BLaER1 (cell line): ENCODE data around the gene BANP.

ENCODE experiments used
- H3K27ac ChIP-seq: shearing (Covaris generic); formaldehyde crosslinking; 2 replicates; pipeline ENCODE4 v1.8.1; 2022
- H3K27me3 ChIP-seq: shearing (Covaris generic); formaldehyde crosslinking; 2 replicates; pipeline ENCODE4 v1.8.1; 2022
- H3K36me3 ChIP-seq: shearing (Covaris generic); formaldehyde crosslinking; 2 replicates; pipeline ENCODE4 v1.8.1; 2022
- H3K4me1 ChIP-seq: shearing (Covaris generic); formaldehyde crosslinking; 2 replicates; pipeline ENCODE4 v1.8.1; 2022
- H3K4me2 ChIP-seq: shearing (Covaris generic); formaldehyde crosslinking; 2 replicates; pipeline ENCODE4 v1.8.1; 2022
- H3K4me3 ChIP-seq: shearing (Covaris generic); formaldehyde crosslinking; 2 replicates; pipeline ENCODE4 v1.8.1; 2022
- H3K9ac ChIP-seq: shearing (Covaris generic); formaldehyde crosslinking; 2 replicates; pipeline ENCODE4 v1.8.1; 2022
- H3K9me3 ChIP-seq: shearing (Covaris generic); formaldehyde crosslinking; 2 replicates; pipeline ENCODE4 v1.8.1; 2022
- H4K20me1 ChIP-seq: shearing (Covaris generic); formaldehyde crosslinking; 2 replicates; pipeline ENCODE4 v1.8.1; 2022
- Cebpa-rat ChIP-seq: shearing (Covaris generic); IDR thresholded peaks from 2 replicates; pipeline ENCODE4 v1.8.1; 2022

Gene BANP

GRCh38 chr16:88004391-88004790 is 53.2 kb downstream of the BANP start:
- no peak overlapping the region for H3K9ac ChIP-seq
- no peaks in the 10 kb centered on the region for H3K9me3 ChIP-seq
- H3K4me2 ChIP-seq = no peak overlapping the region
- no peaks in the 10 kb centered on the region for H3K27me3 ChIP-seq
- peaks cover 72% of the 10 kb centered on the region for H3K36me3 ChIP-seq
- no peak for TF ChIP-seq Cebpa-rat
- H3K4me3 ChIP-seq = no peak overlapping the region
- H4K20me1 ChIP-seq = peaks cover 33% of the 10 kb centered on the region
- H3K27ac ChIP-seq = no peak overlapping the region
- no peaks in the 10 kb centered on the region for H3K4me1 ChIP-seq

GRCh38 chr16:88005181-88005581 is 53.9 kb downstream of the BANP start:
- peaks cover 33% of the 10 kb centered on the region for H4K20me1 ChIP-seq
- H3K4me1 ChIP-seq = no peaks in the 10 kb centered on the region
- TF ChIP-seq Cebpa-rat = no peak
- H3K36me3 ChIP-seq = peaks cover 80% of the 10 kb centered on the region
- H3K27ac ChIP-seq = no peak overlapping the region
- H3K9ac ChIP-seq = peak overlapping the region; percentile 2; the same call in 1 of the 2 replicates
- no peaks in the 10 kb centered on the region for H3K9me3 ChIP-seq
- H3K4me2 ChIP-seq = no peak overlapping the region
- H3K4me3 ChIP-seq = no peak overlapping the region
- no peaks in the 10 kb centered on the region for H3K27me3 ChIP-seq

GRCh38 chr16:88005968-88006367 is 54.7 kb downstream of the BANP start:
- Histone ChIP-seq H3K4me3 (no peak overlapping the region), H3K27ac (no peak overlapping the region), H3K36me3 (peaks cover 88% of the 10 kb centered on the region), H4K20me1 (peaks cover 33% of the 10 kb centered on the region), H3K27me3 (no peaks in the 10 kb centered on the region), H3K4me2 (no peak overlapping the region), H3K9me3 (no peaks in the 10 kb centered on the region), H3K9ac (no peak overlapping the region), H3K4me1 (no peaks in the 10 kb centered on the region)
- TF ChIP-seq Cebpa-rat = no peak

- H4K20me1 ChIP-seq = peaks cover 29% of the 10 kb centered on the region
- H3K27ac ChIP-seq = no peak overlapping the region
- H3K4me2 ChIP-seq = no peak overlapping the region
- H3K9ac ChIP-seq = no peak overlapping the region
- H3K27me3 ChIP-seq = no peaks in the 10 kb centered on the region
- no peak for TF ChIP-seq Cebpa-rat
- peaks cover 92% of the 10 kb centered on the region for H3K36me3 ChIP-seq
- no peak overlapping the region for H3K4me3 ChIP-seq
- no peaks in the 10 kb centered on the region for H3K9me3 ChIP-seq
- H3K4me1 ChIP-seq = no peaks in the 10 kb centered on the region
Observed at GRCh38 chr16:88007321-88007731, 56.1 kb downstream of the BANP start.

GRCh38 chr16:88008840-88009239 is 57.6 kb downstream of the BANP start:
- Histone ChIP-seq H3K36me3 (peaks cover 92% of the 10 kb centered on the region), H4K20me1 (peaks cover 20% of the 10 kb centered on the region; the same call in 1 of the 2 replicates), H3K27me3 (no peaks in the 10 kb centered on the region), H3K4me2 (no peak overlapping the region), H3K27ac (no peak overlapping the region), H3K9me3 (no peaks in the 10 kb centered on the region), H3K9ac (no peak overlapping the region), H3K4me1 (peaks cover 10% of the 10 kb centered on the region), H3K4me3 (no peak overlapping the region)
- TF ChIP-seq Cebpa-rat = no peak

GRCh38 chr16:88009563-88010342 is 58.5 kb downstream of the BANP start:
- TF ChIP-seq Cebpa-rat = no peak
- H3K4me1 ChIP-seq = peaks cover 14% of the 10 kb centered on the region
- H3K36me3 ChIP-seq = peaks cover 89% of the 10 kb centered on the region
- no peak overlapping the region for H3K4me3 ChIP-seq
- H3K9ac ChIP-seq = no peak overlapping the region
- H3K27me3 ChIP-seq = no peaks in the 10 kb centered on the region
- H3K9me3 ChIP-seq = no peaks in the 10 kb centered on the region
- peaks cover 11% of the 10 kb centered on the region; the same call in 1 of the 2 replicates for H4K20me1 ChIP-seq
- H3K4me2 ChIP-seq = no peak overlapping the region
- no peak overlapping the region for H3K27ac ChIP-seq

GRCh38 chr16:88010343-88010967 is 59.2 kb downstream of the BANP start:
- no peak overlapping the region for H3K4me3 ChIP-seq
- H4K20me1 ChIP-seq = peaks cover 7% of the 10 kb centered on the region; the same call in 1 of the 2 replicates
- no peaks in the 10 kb centered on the region for H3K9me3 ChIP-seq
- no peak overlapping the region for H3K4me2 ChIP-seq
- H3K36me3 ChIP-seq = peaks cover 89% of the 10 kb centered on the region
- no peaks in the 10 kb centered on the region for H3K27me3 ChIP-seq
- no peak overlapping the region for H3K9ac ChIP-seq
- peaks cover 14% of the 10 kb centered on the region for H3K4me1 ChIP-seq
- no peak overlapping the region for H3K27ac ChIP-seq
- TF ChIP-seq Cebpa-rat = no peak

- H3K27me3 ChIP-seq = no peaks in the 10 kb centered on the region
- H4K20me1 ChIP-seq = peaks cover 7% of the 10 kb centered on the region; the same call in 1 of the 2 replicates
- no peaks in the 10 kb centered on the region for H3K9me3 ChIP-seq
- peaks cover 14% of the 10 kb centered on the region for H3K4me1 ChIP-seq
- TF ChIP-seq Cebpa-rat = no peak
- no peak overlapping the region for H3K9ac ChIP-seq
- H3K4me3 ChIP-seq = no peak overlapping the region
- peaks cover 88% of the 10 kb centered on the region for H3K36me3 ChIP-seq
- no peak overlapping the region for H3K4me2 ChIP-seq
- no peak overlapping the region for H3K27ac ChIP-seq
Observed at GRCh38 chr16:88010968-88011483, 59.8 kb downstream of the BANP start.

GRCh38 chr16:88012360-88012759 is 61.1 kb downstream of the BANP start:
- Histone ChIP-seq H3K9ac (no peak overlapping the region), H3K27ac (no peak overlapping the region), H3K4me3 (no peak overlapping the region), H3K27me3 (no peaks in the 10 kb centered on the region), H3K4me1 (peaks cover 14% of the 10 kb centered on the region), H3K9me3 (no peaks in the 10 kb centered on the region), H3K36me3 (peaks cover 82% of the 10 kb centered on the region), H3K4me2 (no peak overlapping the region), H4K20me1 (peaks cover 7% of the 10 kb centered on the region; the same call in 1 of the 2 replicates)
- no peak for TF ChIP-seq Cebpa-rat

- H3K4me2 ChIP-seq = peak overlapping the region; percentile 9; the same call in 1 of the 2 replicates
- H4K20me1 ChIP-seq = peaks cover 7% of the 10 kb centered on the region; the same call in 1 of the 2 replicates
- peaks cover 14% of the 10 kb centered on the region for H3K4me1 ChIP-seq
- no peak for TF ChIP-seq Cebpa-rat
- H3K9ac ChIP-seq = no peak overlapping the region
- H3K27me3 ChIP-seq = no peaks in the 10 kb centered on the region
- peaks cover 82% of the 10 kb centered on the region for H3K36me3 ChIP-seq
- H3K27ac ChIP-seq = peak overlapping the region; percentile 31; the same call in 1 of the 2 replicates
- no peak overlapping the region for H3K4me3 ChIP-seq
- H3K9me3 ChIP-seq = no peaks in the 10 kb centered on the region
Observed at GRCh38 chr16:88013091-88013609, 61.9 kb downstream of the BANP start.
